UCSD-AML1 (cell line): Measurements from ENCODE around the gene SRSF10.
"Not testable (repeated sequence)": the region's sequence is repeated elsewhere in the genome, so short reads cannot be mapped to it uniquely, and the experiment has no call there.

Experiments used
- DNase-seq: peaks from one replicate; lab custom pipeline; 2025; ENCODE audit not compliant: unreplicated experiment; lab: John Stamatoyannopoulos, UW

Gene SRSF10

DNA sequence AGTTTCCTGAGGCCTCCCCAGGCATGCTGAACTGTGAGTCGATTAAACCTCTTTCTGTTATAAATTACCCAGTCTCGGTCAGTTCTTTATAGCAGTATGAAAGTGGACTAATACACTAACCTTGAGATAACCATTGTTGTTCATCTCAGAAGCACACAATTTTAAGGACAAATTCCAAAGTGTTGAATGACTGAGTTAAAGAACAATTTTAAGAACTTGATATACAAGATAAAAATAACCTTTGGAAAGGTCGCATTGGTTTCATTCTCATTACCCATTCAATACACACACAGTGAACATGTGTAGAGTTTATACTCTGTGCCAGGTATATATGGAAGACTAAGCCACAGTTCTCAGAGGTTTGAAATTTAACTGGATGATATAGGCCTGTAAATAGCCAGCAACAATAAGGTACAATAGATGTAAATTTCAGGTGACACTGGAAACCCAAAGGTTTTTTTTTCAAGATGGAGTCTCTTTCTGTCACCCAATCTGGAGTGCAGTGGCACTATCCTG lies 19.1 kb upstream of the SRSF10 start:
- DNase-seq, result no peak

DNA sequence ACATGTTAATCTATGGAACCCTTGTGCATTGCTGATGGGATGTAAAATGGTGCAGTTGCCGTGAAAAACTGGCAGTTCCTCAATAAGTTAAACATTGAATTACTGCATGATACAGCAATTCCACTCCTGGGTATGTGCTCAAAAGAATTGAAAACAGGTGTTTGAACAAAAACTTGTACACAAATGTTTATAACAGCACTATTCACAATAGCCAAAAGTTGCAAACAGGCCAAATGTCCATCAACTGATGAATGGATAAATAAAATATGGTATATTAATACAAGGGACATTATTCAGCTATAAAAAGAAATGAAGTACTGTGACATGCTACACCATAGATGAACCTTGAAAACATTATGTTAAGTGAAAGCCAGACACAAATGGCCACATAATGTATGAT lies 17.7 kb upstream of the SRSF10 start:
- DNase-seq, result no peak

DNA sequence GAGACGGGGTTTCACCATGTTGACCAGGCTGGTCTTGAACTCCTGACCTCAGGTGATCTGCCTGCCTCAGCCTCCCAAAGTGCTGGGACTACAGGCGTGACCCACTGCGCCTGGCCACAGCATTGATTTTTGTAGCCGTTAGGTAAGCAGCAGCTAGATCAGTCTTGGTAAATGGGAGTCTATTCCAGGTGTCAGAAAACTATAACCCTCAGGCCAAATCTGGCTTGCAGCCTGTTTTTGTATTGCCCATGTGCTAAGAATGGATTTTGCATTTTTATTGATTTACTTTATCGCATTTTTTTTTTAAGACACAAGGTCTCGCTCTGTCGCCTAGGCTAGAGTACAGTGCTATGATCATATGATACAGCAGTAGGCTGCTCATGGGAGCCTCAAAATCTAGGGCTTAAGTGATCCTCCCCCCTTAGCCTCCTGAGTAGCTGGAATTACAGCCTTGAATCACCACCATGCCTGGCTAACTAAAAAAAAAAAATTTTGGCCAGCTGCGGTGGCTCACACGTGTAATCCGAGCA lies 16.6 kb upstream of the SRSF10 start:
- no peak for DNase-seq

DNA sequence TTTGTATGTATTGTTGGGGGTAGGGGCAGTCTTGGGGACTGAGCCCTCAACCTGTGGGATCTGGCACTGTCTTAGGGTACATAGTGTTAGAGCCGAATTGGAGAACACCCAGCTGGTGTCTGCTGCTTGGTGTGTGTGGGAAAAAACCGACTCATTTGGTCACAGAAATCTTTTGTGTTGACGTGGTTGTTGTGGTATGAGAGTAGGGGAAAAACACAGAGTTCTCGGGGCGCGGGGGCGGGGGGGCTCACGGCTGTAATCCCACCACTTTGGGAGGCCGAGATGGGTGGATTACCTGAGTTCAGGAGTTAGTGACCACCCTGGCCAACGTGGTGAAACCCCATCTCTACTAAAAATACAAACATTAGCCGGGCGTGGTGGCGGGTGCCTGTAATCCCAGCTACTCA lies 15.3 kb upstream of the SRSF10 start:
- DNase-seq, result no peak

DNA sequence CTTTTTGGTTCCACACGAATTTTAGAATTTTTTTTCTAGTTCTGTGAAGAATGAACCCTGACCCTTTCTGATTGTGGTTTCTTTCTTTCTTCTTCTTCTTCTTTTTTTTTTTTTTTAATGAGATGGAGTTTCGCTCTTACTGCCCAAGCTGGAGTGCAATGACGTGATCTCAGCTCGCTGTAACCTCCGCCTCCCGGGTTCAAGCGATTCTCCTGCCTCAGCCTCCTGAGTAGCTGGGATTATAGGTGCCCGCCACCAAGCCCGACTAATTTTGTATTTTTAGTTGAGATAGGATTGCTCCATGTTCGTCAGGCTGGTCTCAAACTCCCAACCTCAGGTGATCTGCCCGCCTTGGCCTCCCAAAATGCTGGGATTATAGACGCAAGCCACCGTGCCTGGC lies 11.9 kb upstream of the SRSF10 start:
- DNase-seq, result not testable (repeated sequence)

DNA sequence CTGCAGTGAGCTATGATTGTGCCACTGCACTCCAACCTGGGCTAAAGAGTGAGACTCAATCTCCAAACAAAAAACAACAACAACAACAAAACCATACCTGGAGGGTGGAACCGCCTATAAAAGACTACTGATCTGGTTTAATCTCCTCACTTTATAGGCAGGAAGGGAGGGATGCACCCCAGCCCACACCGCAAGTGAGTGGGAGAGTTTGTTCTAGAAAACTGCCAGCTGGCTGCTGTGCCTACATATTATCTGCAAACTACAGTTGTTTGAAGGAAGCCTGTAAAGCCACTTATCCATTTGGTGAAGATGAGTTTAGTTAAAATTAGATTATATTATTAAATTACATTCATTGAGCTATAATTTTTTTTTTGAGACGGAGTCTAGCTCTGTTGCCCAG lies 9.1 kb upstream of the SRSF10 start:
- DNase-seq, result no peak

DNA sequence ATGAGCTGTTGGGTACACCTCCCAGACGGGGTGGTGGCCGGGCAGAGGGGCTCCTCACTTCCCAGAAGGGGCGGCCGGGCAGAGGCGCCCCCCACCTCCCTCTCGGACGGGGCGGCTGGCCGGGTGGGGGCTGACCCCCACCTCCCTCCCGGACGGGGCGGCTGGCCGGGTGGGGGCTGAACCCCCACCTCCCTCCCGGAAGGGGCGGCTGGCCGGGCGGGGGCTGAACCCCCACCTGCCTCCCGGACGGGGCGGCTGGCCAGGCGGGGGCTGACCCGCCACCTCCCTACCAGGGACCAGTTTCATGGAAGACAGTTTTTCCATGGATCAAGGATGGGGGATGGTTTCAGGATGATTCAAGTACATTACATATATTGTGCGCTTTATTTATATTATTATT lies 6.9 kb upstream of the SRSF10 start:
- DNase-seq, result not testable (repeated sequence)

DNA sequence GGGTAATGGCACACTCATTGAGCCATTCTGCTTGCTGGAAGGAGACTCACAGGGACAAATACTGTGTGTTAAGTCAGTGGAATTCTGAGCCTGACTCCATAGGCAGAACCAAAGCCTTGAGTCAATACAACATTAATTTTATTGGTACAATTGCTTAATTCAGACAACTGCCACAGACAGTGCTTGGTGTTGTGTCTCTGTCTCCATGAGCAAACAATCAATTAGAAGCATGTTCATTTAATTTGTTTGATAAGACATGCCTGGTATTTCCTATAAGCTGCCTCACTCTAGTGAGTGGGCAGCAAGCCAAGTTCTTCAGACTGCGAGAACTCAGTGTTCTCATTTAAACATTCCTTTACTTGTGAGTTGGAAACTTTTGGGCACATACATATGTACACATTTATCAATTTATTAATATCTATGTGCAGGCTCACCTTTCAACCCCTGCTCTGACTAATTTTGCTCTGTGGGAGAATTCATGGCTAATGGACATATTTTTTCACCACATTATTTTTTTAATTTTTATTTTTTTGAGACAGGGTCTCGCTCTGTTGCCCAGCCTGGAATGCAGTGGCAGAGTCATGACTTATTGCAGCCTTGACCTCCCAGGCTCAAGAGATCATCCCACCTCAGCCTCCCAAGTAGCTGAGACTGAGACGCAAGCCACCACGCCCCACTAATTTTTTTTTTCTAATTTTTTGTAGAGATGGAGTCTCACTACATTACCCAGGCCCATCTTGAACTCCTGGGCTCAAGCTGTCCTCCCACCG lies 4.5 kb upstream of the SRSF10 start:
- no peak for DNase-seq

DNA sequence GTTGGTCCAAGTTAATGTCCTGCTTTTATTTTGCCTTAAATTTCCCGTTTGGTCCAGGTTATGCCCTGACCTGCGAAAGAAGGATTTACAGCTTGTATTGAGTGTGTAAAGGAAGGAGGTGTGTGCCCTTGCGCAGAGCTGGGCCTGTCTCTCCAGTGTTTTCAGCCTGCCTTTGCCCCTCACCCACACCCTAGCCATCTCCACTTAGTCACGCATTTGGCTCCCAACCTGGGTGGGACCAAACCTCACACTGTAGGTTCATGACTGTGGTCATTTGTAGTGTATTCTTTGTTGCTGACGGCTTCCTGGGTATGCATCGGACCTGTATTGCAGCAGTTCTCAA lies 572 bp upstream of the SRSF10 start:
- peak; percentile 58 for DNase-seq

DNA sequence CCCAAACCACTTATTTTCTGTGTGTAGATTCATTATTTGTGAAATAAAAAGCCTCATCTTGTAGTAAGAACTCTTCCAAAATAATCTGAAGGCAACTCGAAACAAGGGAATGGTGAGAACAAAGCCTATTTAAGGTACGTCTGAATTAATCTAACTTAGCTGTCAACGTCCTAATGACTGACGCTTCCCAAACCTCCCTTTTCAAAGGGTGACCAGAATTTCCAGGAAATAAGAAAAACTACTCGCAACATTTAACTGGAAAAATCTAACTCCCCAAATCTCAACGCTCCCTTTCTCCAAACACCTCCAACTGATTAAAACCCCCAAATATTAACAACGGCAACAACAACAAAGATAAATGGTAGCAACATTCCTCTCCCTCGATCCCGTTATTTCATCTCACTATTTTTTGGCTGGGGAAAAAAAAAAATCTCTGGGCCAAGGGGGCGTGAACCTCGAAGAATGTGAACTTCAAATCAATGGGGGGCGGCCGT lies 693 bp downstream of the SRSF10 start:
- no peak for DNase-seq

DNA sequence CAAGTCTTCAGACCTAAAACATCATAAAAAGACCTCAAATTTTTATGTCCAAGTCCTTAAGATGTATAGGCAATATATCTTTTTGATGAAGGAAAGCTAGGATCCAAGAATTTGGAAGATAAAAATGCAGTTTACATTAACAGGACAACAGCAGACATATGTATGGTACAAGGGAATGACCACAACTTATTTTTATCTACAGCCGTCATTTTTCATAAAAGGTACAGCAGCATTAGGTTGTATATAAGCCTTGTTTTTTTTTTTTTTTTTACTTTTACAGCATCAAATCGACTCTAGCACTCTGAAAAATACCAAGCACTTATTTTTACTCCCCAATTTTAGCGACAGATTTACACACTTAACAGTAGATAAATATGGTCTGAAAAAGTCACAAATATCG lies 1.3 kb downstream of the SRSF10 start:
- no peak for DNase-seq

DNA sequence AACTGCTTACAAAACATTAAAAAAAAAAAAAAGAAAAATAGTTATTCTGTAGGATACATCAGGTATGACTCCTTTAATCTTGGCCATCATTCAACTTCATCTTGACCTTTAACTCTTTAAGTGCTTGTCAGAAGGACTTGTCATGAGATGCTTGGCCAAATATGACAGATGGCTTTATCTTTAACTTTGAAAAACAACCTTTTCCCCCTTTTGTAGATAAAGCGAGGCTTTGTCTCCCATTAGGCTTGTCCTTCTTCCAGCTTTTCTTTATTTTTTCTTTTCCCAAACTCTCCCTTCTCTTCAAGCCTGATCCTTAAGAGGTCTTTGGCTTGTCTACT lies 2.3 kb downstream of the SRSF10 start:
- no peak for DNase-seq

DNA sequence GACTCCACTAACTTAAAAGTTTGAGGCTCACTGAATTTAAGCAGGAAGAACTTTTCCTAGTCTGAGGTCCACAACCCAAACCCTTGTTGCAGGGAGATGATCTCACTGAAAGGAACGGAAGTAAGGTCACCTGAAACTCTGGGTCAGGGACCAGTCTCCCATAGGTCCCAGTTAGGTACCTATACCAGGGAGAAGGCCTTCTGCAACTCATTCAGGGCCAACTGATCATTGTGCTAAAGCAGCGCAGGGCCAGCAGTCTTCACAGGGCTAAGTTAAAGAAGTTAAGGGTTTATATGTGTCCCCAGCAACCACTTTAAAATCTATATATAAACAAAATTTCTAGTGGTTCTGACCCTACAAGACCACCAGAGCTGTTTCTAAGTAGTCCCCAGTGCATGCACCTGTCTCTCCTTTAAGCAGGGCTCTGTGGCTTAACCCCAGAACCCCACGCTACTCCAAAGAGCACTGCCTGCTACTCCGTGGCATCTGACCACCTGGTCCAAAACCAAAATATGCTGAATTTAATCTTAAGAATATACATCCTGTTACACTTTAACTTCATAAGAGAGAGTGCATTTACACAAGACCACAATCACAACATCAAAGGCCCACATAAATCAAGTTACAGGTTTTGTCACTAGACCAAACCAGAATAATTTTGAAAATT lies 2.8 kb downstream of the SRSF10 start:
- no peak for DNase-seq

DNA sequence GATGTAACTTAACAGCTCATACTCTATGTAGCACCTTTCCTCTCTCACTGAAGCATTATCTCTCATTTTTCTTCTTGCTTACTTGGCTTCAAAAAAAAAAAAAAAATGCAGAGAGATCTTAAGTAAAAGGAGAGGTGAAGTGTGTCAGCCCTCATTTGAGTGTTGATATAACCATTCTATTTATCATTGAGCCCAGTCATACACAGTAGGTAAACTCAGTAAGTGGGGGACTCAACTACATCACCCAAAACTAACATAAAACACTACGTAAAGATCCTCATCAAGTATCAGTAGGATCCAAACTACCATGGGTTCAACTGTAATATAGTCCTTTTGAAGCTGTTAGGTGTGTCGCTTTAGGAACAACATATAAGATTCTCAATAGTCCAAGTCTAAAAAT lies 12.3 kb downstream of the SRSF10 start:
- DNase-seq, result no peak

DNA sequence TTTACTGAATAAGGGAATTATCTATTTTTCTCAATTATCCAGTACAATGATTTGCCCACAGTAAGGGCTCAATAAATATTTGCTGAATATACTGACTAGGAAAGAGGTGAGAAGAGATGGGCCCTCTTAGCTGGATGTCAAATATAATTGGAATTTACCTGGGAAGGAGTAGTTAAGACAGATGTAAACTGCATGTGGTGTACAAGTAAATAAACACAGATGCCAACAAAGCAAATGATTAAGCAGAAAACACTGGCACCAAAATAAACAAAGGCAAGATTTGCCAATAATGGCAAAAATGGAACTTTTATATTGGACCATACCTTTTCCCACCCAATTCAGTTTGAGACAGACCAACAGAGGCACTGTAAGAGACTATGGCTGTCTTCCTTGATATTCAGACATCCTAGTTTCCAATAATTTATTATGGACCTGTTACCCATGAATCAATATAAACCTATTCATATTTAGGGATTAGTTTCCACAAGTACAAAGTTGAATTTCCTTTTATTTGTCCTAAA lies 13.1 kb downstream of the SRSF10 start:
- no peak for DNase-seq

DNA sequence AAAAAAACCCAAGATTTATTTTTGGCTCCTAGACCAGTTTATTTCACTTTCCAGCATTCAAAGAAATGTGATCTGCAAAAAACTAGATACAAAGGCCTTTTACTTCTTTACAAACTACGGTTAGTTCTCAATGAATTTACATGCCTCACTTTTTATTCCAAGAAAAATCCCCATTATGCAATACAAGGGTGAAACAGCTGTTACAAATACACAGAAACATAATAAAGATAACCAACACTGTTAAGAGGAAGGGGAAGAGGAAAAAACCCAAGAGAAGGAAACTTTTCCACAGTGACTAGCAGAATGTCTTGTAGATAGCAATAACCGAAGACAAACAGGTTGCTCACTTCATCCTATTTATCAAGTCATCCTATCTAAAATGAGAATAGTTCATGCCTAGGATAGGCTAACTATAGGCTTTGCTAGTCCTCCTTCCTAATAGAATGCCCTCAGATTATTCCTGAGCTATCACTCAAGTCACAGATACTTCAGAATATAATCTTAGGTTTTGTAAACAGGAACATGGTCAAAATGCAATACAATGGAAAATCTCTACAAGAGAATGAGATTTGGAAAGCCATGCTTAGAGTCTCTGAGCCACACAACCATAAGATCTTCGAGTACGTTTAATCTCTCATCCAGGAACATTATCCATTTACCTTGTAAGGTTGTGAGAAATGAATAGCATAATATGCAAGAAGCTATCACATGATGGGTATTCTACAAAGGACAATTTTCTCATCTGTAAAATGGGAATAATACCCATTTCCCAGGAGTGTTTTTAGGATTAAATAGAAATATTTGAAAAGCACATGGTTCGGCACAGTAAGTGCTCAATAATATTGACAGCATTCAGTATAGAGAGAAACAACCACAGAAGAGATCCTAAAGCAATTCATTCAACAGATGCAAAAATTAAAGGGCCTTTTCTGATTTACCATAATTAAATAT lies 15.1 kb downstream of the SRSF10 start:
- DNase-seq, result no peak

DNA sequence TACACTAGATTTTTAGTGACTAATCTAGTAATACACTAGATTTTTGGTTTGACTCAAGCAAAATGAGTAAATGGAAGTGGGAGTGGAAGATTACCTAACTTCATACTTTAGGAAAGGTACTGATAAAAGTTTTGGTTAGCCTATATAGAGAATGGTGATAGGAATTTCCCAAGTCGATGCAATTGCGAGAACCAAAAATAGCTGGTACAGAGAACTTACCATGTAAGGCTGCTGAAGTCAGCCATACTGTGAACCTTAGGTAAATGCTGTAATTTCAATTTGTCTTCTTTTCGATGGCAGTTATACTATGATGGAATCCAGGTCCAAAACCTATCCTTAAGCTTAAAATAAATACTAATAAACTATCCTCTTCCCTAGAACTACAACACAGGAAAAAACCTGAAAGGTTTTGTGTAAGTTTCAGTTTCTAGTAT lies 15.9 kb downstream of the SRSF10 start:
- no peak for DNase-seq

DNA sequence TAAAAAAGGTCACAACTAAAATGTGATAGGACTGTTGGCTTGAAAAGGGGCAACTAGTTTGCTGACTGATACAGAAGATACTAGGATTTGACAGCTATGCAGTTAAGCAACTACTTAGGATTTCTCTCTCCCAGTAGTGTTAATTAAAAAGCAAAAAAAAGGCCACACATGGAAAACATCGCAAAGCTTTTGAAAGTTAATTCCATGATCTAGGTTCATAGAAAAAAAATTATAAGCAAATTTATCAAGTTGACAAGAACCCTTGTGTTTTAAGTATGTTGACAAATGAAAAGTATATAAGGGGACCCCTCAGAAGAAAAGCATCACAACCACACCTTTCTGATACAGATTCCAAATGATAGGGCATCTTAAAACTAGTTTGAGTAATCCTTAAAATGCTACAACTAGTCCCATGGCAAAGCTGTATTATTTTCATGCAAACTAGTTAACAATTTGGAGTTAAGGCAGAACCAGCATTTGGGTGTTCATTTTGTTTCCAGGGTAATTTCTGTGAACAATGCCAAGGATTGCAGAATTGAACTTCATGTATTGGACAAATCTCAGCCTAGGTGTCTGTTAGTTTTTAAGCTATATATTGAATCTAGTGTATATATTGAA lies 16.4 kb downstream of the SRSF10 start:
- DNase-seq, result no peak

DNA sequence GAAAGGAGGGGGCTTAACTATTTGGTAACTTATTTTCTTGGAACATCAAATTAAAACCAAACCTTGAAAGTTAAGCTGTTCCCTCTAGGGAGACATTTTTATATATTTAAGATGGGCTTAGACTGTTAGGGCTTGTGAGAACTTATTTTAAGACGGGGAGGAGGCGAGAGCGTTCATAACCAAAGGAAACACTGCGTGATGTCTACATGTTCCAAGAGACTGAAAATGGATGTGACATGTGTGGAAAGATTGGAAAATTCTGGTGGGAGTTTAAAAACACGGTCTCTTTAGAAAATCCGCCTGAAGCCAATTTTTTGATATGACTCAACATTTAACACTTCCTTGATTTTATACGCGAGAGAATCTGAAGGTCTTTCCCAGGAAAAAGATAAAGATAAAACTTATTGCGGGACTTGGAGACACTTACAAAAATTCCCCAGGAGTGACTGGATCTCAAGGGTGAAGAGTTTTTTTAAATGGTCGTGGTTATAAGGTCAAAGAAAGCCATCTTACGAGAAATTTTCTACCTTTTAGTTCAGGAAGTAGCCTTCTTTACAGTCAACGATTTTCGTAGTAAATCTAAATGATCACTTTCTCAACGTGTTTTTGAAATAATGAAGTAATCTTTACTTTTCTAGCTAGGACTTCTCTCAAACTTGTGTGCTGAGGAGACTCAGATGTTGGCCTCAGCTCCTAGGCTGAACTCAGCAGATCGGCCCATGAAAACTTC lies 19.7 kb downstream of the SRSF10 start:
- DNase-seq, result no peak
